SW480 (cell line): ENCODE data around the gene IL17REL.
A peak's percentile ranks its signal among the peaks of the same experiment; 100 is the strongest.
"Not testable (repeated sequence)": the region's sequence is repeated elsewhere in the genome, so short reads cannot be mapped to it uniquely, and the experiment has no call there.

ENCODE experiments used
- DNase-seq: peaks from one replicate; pipeline ENCODE4 v3.0.0-alpha.2; 2016; ENCODE audit warnings: low spot score

IL17REL gene

DNA sequence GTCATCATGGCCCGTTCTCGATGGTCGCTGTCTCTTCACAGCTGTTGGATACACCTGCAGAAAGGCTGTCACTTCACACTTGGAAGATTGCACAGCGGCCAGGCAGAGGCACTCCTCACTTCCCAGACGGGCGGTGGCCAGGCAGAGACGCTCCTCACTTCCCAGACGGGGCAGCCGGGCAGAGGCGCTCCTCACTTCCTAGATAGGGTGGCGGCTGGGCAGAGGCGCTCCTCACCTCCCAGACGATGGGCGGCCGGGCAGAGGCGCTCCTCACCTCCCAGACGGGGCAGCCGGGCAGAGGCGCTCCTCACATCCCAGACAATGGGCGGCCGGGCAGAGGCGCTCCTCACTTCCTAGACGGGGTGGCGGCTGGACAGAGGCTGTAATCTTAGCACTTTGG lies 22.7 kb downstream of the IL17REL start:
- not testable (repeated sequence) for DNase-seq

DNA sequence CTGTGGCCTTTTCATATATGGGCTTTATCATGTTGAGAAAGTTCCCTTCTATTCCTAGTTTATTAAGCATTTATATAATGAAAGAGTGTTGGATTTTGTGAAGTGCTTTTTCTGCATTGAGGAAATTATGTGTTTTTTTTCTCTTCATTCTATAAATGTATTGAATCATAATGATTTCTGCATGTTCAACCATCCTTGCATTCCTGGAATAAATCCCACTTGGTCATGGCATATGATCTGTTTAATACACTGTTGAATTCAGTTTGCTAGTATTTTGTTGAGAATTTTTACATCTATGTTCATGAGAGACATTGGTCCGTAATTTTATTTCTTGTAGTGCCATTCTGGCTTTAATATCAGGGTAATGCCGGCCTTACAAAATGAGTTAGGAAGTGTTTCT lies 26.2 kb downstream of the IL17REL start:
- DNase-seq, result no peak

DNA sequence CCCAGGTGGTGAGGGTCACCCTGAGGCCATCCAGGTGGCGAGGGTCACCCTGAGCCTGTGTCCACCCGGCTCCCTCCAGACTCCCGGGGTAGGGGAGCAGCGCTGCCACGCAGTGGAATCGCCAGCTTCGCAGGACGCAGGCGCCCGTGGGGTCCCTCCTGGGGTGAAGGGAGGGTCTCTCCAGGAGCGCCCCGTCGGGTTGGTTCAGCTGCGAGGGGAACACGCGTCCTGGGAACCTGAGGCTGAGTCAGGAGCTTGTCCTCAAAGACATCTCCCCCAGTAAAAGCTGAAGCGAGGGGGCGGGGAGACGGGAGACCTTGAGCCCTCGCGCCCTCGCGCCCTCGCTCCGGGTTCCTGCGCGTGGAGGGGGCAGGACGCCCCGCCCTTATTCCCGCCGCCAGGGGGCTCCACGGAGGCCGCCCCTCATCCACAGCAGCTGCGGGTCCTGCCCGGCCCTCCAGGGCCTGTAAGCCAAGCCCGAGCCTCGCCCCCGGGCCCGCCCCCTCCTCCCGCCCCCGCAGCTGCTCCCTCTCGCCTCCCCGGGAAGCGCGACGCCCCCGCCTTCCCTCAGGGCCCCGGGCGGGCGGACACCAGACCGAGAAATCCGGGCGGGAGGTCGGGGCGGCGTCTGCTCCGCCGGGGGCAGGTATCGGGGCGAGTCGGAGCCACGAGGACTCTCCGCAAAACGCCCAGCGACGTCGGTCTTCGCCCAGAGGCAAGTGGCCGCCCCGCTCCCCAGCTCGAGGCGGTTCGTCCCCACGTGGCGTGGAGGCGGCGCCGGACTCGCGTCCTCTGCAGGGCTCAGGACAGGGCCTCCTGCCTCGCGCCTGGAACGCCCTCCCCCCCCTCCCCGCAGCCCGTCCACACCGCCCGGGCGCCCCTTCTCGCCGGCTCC lies 29.2 kb downstream of the IL17REL start:
- no peak for DNase-seq

DNA sequence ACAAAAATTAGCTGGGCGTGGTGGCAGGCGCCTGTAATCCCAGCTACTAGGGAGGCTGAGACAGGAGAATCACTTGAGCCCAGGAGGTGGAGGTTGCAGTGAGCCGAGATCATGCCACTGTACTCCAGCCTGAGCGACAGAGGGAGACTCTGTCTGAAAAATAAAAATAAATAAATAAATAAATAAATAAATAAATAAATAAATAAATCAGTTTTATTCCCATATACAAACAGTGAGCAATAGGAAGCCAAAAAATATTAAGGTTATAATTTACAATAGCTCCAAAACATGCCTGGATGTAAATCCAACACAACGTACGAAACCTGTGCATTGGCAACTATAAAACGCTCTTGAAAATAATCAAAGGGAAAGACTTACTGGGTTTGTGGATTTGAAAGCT lies 30.8 kb downstream of the IL17REL start:
- not testable (repeated sequence) for DNase-seq

DNA sequence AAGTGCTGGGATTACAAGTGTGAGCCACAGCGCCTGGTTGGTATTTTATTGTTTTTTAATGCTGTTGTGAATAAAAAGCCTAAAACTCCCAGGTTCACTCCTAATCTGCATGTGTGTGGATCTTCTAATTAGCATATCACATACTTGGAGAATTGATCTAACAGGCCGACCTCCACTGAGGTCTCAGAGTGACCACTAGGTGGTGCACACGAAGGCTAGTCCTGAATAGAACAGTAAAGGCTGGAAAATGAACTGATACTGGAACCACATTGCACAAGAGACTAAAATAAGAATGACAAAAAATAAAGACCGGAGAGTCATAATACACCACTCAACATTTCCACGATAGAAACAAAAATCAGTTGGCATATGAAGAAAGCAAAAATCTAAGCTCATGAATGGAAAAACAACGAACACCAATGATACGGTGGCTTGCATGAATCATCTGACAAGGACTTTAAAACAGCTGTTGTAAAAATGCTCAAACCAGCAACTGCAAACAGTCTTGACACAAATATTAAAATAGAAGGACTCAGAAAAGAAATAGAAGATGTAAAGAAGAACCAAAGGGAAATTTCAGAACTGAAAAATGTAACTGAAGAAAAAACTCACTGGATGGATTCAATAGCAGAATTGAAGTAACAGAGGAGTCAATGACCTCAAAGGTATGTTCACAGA lies 32.8 kb downstream of the IL17REL start:
- DNase-seq, result no peak

DNA sequence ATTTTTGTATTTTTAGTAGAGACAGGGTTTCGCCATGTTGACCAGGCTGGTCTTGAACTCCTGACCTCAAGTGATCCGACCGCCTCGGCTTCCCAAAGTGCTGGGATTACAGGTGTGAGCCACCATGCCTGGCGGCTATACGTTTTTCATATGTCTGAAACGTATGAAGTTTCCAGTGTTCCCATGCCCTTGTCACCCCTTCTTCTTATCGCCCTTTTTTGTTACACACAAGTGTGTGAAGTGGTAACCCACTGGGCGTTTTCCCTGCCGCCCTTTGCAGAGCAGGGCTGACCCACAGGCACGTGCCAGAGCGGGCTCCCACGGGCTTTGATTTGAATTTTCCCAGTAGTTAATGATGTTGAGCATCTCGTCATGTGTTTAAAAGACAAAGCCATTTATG lies 35.0 kb downstream of the IL17REL start:
- DNase-seq, result no peak

DNA sequence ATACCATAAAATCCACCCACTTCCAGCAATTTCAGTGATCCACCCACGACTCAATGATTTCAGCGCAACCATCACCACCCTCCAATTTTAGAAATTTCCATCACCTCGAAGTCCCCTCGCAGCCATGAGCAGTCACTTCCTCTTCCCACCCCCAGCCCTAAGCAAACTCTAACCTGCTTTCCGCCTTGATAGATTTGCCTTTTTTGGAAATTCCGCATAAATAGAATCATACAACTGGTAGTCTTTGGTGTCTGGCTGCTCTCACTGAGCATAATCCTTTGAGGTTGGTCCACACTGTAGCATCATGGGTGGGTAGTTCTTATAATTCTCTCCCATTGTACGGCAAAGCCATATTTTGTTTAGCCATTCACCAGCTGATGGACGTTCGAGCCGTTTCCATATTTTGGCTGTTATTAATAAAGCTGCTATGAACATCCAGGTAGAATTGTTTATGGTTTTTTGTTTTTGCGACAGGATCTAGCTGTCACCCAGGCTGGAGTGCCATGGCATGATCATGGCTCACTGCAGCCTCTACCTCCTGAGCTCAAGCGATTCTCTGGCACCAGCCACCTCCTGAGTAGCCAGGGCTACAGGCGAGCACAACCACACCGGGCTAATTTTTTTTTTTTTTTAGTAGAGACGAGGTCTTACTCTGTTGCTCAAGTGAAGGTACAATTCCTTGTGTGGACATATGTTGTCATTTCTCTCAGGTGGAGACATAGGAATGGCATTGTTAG lies 36.0 kb downstream of the IL17REL start:
- DNase-seq, result no peak

DNA sequence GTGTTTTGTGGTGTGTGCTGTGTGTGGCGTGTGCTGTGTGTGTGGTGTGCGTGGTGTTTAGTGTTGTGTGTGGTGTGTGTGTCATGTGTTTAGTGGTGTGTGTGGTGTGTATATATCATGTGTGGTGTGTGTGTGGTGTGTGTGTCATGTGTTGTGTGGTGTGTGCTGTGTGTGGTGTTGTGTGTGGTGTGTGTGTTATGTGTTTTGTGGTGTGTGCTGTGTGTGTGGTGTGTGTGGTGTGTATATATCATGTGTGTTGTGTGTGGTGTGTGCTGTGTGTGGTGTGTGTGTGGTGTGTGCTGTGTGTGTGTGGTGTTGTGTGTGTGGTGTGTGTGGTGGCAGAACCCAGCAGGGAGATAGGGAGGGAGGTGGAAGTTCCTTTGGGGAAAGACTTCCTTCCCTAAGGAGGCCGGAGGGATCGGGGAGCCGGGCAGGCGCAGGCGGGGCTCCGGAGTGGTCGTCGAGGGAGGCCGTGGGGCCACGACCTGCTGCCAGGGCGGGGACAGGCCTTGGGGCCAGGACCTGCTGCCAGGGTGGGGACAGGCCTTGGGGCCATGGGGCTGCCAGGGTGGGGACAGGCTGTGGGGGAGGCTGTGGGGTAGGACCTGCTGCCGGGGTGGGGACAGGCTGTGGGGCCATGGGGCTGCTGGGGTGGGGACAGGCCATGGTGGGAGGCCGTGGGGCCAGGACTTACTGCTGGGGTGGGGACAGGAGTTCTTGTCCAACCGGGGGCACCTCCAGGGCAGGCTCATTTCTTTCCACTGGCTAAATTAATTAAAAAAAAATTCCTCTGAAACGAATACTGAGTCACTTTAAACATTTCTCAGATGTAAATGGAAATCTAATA lies 36.8 kb downstream of the IL17REL start:
- DNase-seq, result no peak

DNA sequence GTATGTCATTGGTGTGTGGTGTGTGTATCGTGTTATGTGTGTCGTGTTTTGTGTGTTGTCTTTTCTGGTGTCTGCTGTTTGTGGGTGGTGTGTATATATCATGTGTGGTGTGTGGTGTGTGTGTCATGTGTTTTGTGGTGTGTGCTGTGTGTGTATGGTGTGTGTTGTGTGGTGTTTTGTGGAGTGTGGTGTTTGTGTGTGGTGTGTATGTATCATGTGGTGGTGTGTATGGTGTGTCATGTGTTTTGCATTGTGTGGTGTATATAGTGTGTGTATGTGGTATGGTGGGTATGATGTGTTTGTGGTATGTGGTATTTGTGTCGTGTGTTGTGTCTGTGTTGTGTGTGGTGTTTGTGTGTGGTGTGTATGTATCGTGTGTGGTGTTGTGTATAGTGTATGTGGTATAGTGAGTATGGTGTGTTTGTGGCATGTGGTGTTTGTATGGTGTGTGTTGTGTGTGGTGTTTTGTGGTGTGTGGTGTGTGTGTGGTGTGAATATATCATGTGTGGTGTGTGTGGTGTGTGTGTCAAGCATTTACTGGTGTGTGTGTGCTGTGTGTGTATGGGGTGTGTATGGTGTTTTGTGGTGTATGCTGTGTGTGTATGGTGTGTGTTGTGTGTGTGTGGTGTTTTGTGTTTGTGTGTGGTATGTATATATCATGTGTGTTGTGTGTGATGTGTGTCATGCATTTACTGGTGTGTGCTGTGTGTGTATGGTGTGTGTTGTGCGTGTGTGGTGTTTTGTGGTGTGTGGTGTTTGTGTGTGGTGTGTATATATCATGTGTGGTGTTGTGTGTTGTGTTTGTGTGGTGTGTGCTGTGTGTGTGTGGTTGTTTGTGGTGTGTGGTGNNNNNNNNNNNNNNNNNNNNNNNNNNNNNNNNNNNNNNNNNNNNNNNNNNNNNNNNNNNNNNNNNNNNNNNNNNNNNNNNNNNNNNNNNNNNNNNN lies 39.3 kb downstream of the IL17REL start:
- no peak for DNase-seq

DNA sequence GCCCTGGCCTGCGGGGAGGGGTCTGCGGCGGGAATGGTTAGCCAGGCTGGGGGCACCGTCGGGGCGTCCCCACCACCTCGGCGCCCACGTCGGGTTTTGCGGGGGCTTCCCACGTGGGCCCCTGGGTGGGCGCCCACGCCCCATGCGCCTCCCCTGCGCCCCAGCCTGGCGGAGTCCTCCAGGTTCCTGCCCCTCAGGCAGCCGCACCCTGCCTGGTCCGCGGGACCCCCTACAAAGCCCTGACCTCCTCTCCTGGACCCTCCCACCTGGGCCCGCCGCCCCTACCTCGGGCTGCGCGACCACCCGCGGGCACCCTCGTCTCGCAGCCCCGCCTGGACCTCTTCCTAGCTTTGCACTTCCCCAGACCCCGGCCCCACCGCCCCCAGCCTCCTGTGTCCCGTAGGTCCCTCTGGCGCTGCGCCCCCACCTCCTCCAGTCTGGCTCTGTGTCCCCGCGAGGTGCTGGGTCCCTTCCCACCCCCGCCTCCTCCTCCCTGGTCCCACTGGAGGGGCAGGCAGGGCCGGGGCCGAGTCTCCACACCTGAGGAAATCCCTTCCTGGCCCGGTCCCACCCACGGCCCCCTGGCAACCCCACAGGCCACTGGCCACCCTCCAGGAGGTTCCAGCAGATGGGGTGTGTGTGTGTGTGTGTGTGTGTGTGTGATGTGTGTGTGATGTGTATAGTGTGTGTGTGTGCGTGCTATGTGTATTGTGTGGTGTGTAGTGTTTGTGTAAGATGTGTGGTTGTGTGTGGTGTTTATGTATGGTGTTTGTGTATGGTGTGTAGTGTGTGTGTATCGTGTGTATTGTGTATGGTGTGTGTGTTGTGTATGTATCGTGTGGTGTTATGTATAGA lies 40.2 kb downstream of the IL17REL start:
- DNase-seq, result no peak

DNA sequence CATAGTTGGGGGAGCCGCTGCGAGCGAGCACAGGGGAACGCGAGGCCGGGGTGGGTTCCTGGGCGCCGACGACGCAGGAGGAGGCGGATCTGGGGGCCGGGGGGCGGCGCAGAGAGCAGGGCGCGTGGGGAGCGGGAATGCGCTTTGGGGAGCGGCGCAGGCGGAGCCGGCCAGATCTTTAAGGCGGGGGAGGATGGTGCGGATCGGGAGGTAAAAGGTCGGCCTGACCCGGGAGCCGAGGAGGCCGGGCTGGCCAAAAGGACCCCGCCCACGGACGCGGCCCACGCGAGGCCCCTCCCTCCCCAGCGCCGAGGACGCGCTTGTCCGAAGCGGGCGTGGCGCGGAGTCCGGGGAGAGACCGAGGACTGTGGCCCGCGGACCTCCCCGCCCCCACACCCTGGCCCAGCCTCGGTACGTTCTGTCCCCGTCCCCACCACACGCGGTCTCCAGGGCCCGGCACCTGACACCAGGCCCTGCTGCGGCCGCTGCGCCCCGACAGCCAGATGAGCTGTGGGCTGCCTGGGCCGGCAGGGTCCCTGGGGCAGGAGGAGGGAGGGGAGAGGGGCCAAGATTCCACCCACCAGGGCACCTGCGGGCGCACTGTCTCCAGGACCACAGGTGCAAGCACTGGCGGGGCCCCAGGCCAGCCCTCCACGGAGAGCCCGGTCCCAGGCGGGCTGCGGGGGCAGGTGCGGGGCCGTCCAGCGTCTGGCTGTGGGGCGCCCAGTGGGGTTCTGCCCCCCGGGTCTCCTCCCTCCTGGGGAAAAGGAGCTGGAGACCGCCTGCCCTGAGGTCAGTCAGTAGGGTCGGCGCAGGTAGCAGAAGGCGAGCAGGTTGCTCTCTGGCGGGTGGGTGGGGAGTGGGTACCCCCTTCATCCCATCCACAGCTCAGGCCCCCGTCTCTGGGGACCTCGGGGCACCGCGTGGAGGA lies 41.1 kb downstream of the IL17REL start:
- DNase-seq, result peak; percentile 79

DNA sequence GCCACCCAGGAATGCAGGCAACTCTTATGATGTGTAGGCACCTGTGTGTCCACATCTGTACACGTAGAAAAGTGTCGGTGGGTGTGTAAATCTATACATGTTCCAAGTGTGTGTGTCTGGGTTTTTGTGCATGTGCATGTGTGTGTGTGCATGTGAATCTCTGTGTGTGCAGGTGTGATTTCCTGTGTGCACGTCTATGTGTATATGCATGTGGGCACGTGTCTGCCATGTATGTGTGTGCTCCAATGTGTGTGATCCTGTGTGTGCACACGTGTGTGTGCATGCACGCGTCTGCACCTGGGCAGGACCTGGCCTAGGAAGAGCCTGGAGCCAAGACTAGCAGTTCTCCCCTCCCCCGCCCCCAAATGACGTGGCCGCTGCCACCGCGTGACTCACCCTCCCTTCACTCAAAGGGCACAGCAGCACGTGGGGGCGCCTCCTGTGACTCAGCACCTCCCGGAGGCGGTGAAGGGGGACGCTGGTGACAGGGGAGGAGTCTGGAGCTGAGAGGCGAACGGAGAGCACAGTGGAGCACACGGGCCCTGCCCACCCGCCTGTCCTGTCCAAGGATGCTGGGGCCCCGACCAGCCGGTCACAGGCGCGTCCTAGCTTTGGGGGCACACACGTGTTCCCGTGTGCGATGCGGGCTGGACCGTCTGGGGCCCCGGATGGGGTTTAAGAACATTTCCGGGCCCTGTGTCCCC lies 41.9 kb downstream of the IL17REL start:
- peak; percentile 99 for DNase-seq

DNA sequence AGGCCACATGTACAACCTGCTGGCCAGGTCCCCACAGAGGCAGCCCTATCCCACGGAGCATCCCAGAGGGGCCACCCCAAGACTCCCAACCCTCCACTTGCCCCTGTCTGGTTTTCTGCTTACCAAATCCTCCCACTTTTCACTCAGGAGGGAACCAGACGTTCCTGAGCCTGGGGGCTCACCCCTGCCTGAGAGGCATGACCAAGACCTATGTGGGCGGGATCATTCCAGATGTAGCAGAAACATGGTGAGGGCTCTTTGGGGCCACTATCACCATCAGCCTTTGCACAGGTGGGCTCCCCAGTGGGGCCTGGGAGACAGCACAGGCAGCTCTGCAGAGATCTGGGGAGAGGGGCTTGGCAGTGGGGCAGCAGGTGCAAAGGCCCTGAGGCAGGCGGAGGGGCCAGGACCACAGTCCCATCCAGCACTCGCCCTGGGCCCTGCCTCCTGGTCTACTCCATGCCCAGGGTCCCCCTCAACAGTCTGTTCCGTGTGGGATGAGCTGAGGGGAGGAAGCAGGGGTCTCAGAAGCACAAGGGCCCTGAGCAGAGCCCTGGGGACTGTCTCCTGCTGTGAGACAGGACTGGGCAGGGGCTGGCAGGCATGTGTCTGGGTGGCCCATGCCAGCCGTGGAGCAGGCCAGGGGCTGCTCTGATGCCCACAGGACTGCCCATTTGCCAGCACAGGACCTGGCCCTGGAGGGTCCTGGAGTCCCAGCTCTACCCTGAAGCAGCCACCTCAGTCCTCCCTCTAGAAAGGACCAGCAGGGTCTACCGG lies 42.6 kb downstream of the IL17REL start:
- no peak for DNase-seq

DNA sequence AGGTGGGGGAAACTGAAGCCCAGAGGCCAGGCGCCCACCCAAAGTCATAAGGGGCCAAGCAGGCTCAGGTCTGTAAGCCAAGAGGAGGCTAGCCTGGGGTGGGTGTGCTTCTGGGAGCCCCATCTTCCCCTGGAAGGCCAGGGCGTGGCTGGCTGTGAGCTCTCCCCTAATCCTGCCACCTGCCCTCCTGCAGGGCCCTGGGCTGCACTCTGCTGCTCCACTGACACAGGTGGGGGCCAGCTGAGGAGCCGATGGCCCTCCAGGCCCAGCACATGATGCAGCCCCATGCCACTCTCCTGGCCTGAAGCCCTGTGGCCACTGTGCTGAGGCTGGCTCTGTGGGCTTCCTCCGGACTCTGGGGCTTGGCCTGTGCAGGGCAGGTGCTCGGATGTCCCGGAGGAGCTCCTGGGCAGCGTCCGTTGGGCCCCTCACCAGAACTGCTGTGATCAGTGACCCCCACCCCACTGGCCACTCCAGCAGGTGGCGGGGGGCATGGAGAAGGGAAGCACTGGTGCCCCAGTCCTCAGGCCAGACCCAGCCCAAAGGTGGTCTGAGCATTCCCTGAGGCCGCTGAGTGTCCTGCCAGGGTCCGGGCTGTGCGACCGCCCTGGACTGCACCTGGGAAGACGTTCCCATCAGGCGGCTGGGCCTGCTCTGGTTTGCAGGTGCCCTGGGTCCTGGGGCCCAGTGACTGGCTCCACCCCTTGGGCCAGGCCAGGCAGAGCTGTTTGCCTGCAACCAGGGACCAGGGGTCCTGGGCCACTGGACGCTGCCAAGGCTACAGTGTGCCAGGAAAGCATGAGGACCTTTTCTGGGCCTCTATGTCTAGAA lies 43.5 kb downstream of the IL17REL start:
- DNase-seq, result no peak

DNA sequence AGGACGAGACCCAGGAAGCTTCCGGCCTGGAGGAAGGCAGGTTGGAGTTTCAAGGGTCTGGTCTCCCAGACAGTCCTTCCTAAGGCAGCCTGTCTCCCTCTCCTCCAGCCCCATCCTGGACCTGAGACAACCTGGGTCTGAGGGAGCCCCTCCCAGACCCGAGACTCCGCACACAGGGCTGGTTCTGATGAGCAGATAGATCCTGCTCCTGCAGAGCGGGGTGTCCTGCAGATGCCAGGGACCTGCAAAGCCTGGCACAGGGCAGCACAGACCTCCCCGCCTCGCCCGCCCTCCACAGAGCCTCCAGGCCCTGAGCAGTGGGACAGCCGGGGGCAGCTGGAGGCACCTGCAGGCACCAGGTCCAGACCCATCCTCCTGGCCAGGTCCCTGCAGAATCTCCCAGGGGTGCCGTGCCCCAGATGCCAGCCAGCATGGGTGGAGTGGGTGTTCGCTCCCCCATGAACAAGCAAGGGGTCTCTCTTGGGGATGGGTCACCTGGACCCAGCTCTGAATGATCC lies 44.2 kb downstream of the IL17REL start:
- DNase-seq, result no peak

DNA sequence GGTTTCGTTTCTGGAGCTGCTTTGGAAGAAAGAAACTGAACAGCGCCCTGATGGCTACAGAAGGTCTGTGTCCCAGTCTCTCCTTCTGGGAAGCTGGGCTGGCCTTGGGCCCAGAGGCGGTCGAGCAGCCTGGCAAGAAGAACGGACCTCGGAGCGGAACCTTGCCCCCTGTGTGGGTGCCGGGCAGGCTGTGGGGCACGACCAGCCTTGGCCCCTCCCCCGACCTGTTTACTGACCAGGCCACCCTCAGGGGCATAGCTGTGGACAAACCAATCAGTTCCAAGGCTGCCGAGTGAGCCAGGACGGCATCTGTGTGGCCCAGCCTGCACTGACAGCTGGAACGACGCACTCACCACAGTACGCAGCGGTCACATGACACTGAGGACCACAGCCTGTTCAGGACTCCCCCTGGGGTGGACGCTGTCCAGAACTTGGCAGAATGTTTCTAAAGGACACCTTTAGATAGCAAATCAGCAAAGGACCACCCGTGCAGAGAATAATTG lies 44.8 kb downstream of the IL17REL start:
- no peak for DNase-seq
